B cell (primary cell): ENCODE data around the gene OR13C3. TPM values are rescaled to one million over a fixed set of nuclear protein-coding genes. Genes with fewer than 3 reads are reported as not detected.

Source experiments
- ATAC-seq: fragments of 200-7000 bp; cut with Tn5 transposase; one replicate; pipeline ENCODE4 v1.10.0; 2021; ENCODE audit warnings: low read depth, mild to moderate bottlenecking, moderate number of reproducible peaks, moderate library complexity
- CTCF ChIA-PET: fragments of 350-600 bp; sonication (Branson Sonifier 250); formaldehyde crosslinking; loops from one replicate; lab custom pipeline; 2021; ENCODE audit warnings: antibody characterized with exemption, inconsistent platforms; lab: Charles Lee
- POLR2A ChIA-PET: fragments of 350-600 bp; sonication (Branson Sonifier 250); formaldehyde crosslinking; loops from one replicate; lab custom pipeline; 2021; ENCODE audit warnings: antibody characterized with exemption; lab: Charles Lee
- DNase-seq: peaks from one replicate; pipeline ENCODE4 v3.0.0; 2013
- H2AFZ ChIP-seq: 2 replicates; pipeline ENCODE4 v1.6.1; 2012; ENCODE audit warnings: mild to moderate bottlenecking, low read depth, low read length; ENCODE audit not compliant: insufficient read depth, poor library complexity, severe bottlenecking
- H3K27ac ChIP-seq, 2 donors: 1 replicate in 1 of 2; 2 replicates in 1 of 2; pipeline ENCODE4 v1.5.1; 2012 to 2013; ENCODE audit warnings: low read length in 2 of 2, mild to moderate bottlenecking in 2 of 2, moderate library complexity in 1 of 2
- H3K27me3 ChIP-seq, 4 experiments: fragments of 200-600 bp in 1 of 4; sonication (generic) in 1 of 4; replicated peaks in 1 of 4; 1 replicate in 2 of 4; 2 replicates in 2 of 4; pipeline versions ENCODE4 v1.6.1 to v1.7.0; 2013 to 2016; ENCODE audit warnings: low read length in 3 of 4, mild to moderate bottlenecking in 2 of 4, mixed read lengths in 1 of 4, moderate library complexity in 1 of 4; ENCODE audit not compliant: insufficient read depth in 4 of 4, control insufficient read depth in 3 of 4; ENCODE audit errors: control extremely low read depth in 1 of 4
- H3K36me3 ChIP-seq, 2 experiments: replicated peaks in 1 of 2; 1 replicate in 1 of 2; 2 replicates in 1 of 2; pipeline versions ENCODE4 v1.6.1 to v1.7.1; 2013; ENCODE audit warnings: low read length in 1 of 2; ENCODE audit not compliant: insufficient read depth in 2 of 2, control insufficient read depth in 1 of 2; ENCODE audit errors: control extremely low read depth in 1 of 2, extremely low read depth in 1 of 2
- H3K4me1 ChIP-seq, 2 donors: fragments of 200-600 bp in 1 of 2; sonication (generic) in 1 of 2; 1 replicate in 1 of 2; 2 replicates in 1 of 2; pipeline versions ENCODE4 v1.5.1 to v1.6.1; 2013 to 2017; ENCODE audit warnings: low read length in 2 of 2; ENCODE audit not compliant: control insufficient read depth in 2 of 2, insufficient read depth in 2 of 2
- H3K4me2 ChIP-seq: replicated peaks from 2 replicates; pipeline ENCODE3; 2012; ENCODE audit warnings: mild to moderate bottlenecking, low read depth, low read length; ENCODE audit not compliant: poor library complexity, severe bottlenecking
- H3K4me3 ChIP-seq, 5 experiments: fragments of 200-600 bp in 1 of 5; sonication (generic) in 1 of 5; 1 replicate in 3 of 5; 2 replicates in 2 of 5; pipeline versions ENCODE4 v1.5.1 to v1.7.0; 2011 to 2016; ENCODE audit warnings: low read length in 4 of 5, mild to moderate bottlenecking in 4 of 5, low read depth in 2 of 5, control low read depth in 1 of 5, moderate library complexity in 1 of 5; ENCODE audit not compliant: insufficient read depth in 1 of 5; ENCODE audit errors: control extremely low read depth in 1 of 5, extremely low read depth in 1 of 5
- H3K79me2 ChIP-seq: fragments of 200-600 bp; sonication (generic); one replicate; pipeline ENCODE4 v1.6.0; 2016; ENCODE audit warnings: low read length; ENCODE audit not compliant: control insufficient read depth, insufficient read depth
- H3K9ac ChIP-seq: fragments of 200-600 bp; sonication (generic); 2 replicates; pipeline ENCODE4 v1.6.1; 2017; ENCODE audit warnings: mild to moderate bottlenecking, low read length, moderate library complexity
- H3K9me3 ChIP-seq, 3 donors: one replicate each; pipeline versions ENCODE4 v1.6.1 to v1.7.1; 2013; ENCODE audit warnings: low read length in 2 of 3; ENCODE audit not compliant: control insufficient read depth in 2 of 3, insufficient read depth in 1 of 3; ENCODE audit errors: control extremely low read depth in 1 of 3
- H4K20me1 ChIP-seq: 2 replicates; pipeline ENCODE4 v1.6.0; 2012; ENCODE audit warnings: mild to moderate bottlenecking, low read length; ENCODE audit not compliant: insufficient read depth, control insufficient read depth, poor library complexity, severe bottlenecking
- H3K27ac Mint-ChIP-seq: one replicate; pipeline ENCODE4 v1.8.0; 2021; ENCODE audit warnings: mixed read lengths
- H3K27me3 Mint-ChIP-seq: one replicate; pipeline ENCODE4 v1.8.0; 2021; ENCODE audit warnings: mixed read lengths
- H3K4me1 Mint-ChIP-seq: one replicate; pipeline ENCODE4 v1.8.0; 2021; ENCODE audit warnings: mixed read lengths
- H3K4me3 Mint-ChIP-seq: one replicate; pipeline ENCODE4 v1.8.0; 2021; ENCODE audit warnings: mixed read lengths
- H3K9me3 Mint-ChIP-seq: one replicate; pipeline ENCODE4 v1.8.0; 2022; ENCODE audit warnings: mixed read lengths; ENCODE audit not compliant: insufficient read depth
- CTCF ChIP-seq: fragments of 200-600 bp; IDR thresholded peaks from one replicate; pipeline ENCODE4 v1.8.0; 2022; ENCODE audit warnings: antibody characterized with exemption, mild to moderate bottlenecking
- EZH2 ChIP-seq: IDR thresholded peaks from 2 replicates; pipeline ENCODE4 v1.6.1; 2012; ENCODE audit warnings: borderline replicate concordance, low read depth, mild to moderate bottlenecking, moderate library complexity, low read length; ENCODE audit not compliant: insufficient read depth, poor library complexity, severe bottlenecking
- WGBS: methylation state at CpG from one replicate; pipeline ENCODE4 v1.1.5; 2013; ENCODE audit warnings: missing lambda C conversion rate; ENCODE audit not compliant: insufficient coverage; 5-methylcytosine and 5-hydroxymethylcytosine counted together
- intact Hi-C: fragments of 100-400 bp; cut with micrococcal nuclease; formaldehyde crosslinking; loops from one replicate; pipeline ENCODE4 v1.10.0; 2022
- polyA plus RNA-seq: library from polyadenylated mRNA; depleted of rRNA; stranded (reverse); fragments of >200 nt; gene quantifications from 2 replicates; pipeline ENCODE4 v1.2.3, GENCODE V29; 2012
- total RNA-seq, 2 donors: library from RNA; stranded (reverse); fragments of 120-200 nt in 1 of 2; gene quantifications; 1 replicate in 1 of 2; 2 replicates in 1 of 2; pipeline versions ENCODE4 v1.2.3 to v1.2.4, GENCODE V29; 2013 to 2022

The OR13C3 gene
- total and polyA plus RNA-seq, 2 donors (not counting 1 experiment from before 2014, with no cell fraction given) = not detected

- Histone ChIP-seq H3K79me2 (no peaks in the 10 kb centered on the region), H3K9ac (no peak within 1 kb of the TSS), H3K36me3 (no peaks in the 10 kb centered on the region), H3K27me3 (peaks cover 0 to 2% (median 0%) of the 10 kb centered on the region in 4 experiments), H3K4me1 (no peaks in the 10 kb centered on the region), H3K9me3 (no peaks in the 10 kb centered on the region), H3K4me2 (no peak within 1 kb of the TSS), H3K4me3 (no peak within 1 kb of the TSS), H3K27ac (no peak within 1 kb of the TSS), H2AFZ (no peak within 1 kb of the TSS), H4K20me1 (no peaks in the 10 kb centered on the region)
- H3K9me3 Mint-ChIP-seq = no peaks in the 10 kb centered on the region
- ChIA-PET POLR2A (no interaction called here), CTCF (no interaction called here)
- intact Hi-C loops = no loop called here
- H3K4me3 Mint-ChIP-seq = no peak within 1 kb of the TSS
- no peak for DNase-seq
- no peaks in the 10 kb centered on the region for H3K4me1 Mint-ChIP-seq
- ATAC-seq = no peak
- H3K27ac Mint-ChIP-seq = no peak within 1 kb of the TSS
- 92% methylated on average over 3 of the region's 5 CpGs for WGBS
- H3K27me3 Mint-ChIP-seq = no peaks in the 10 kb centered on the region
- TF ChIP-seq CTCF = no peak
- no peak for TF ChIP-seq EZH2
Measured at GRCh38 chr9:104503963-104504362, 32.7 kb downstream of the OR13C3 start, which contains the start of gene OR13F1. Gene OR13F1, plus strand, starts transcription at chr9:104504263. Its CDS starts 0 bp downstream, at chr9:104504263.

GRCh38 chr9:104503440-104503839 lies 33.2 kb downstream of the OR13C3 start:
- Mint-ChIP-seq H3K27me3 (no peaks in the 10 kb centered on the region), H3K27ac (no peak overlapping the region), H3K4me1 (no peaks in the 10 kb centered on the region), H3K4me3 (no peak overlapping the region), H3K9me3 (no peaks in the 10 kb centered on the region)
- ATAC-seq (no peak), DNase-seq (no peak)
- peaks cover 0 to 2% (median 0%) of the 10 kb centered on the region in 4 experiments for H3K27me3 ChIP-seq
- intact Hi-C loops = no loop called here
- H3K79me2 ChIP-seq = no peaks in the 10 kb centered on the region
- H2AFZ ChIP-seq = no peak overlapping the region
- no peak overlapping the region for H3K9ac ChIP-seq
- TF ChIP-seq CTCF (no peak), EZH2 (no peak)
- no peaks in the 10 kb centered on the region for H3K4me1 ChIP-seq
- no peaks in the 10 kb centered on the region for H3K9me3 ChIP-seq
- H3K36me3 ChIP-seq = no peaks in the 10 kb centered on the region
- no peak overlapping the region for H3K4me3 ChIP-seq
- ChIA-PET POLR2A (no interaction called here), CTCF (no interaction called here)
- H4K20me1 ChIP-seq = no peaks in the 10 kb centered on the region
- H3K4me2 ChIP-seq = no peak overlapping the region
- H3K27ac ChIP-seq = no peak overlapping the region
